B cell (primary cell): ENCODE measurements around the gene ZDHHC14. TPM values are rescaled to one million over a fixed set of nuclear protein-coding genes. Genes with fewer than 3 reads are reported as not detected.

Source experiments
- ATAC-seq: fragments of 200-7000 bp; cut with Tn5 transposase; one replicate; pipeline ENCODE4 v1.10.0; 2021; ENCODE audit warnings: low read depth, mild to moderate bottlenecking, moderate number of reproducible peaks, moderate library complexity
- CTCF ChIA-PET: fragments of 350-600 bp; sonication (Branson Sonifier 250); formaldehyde crosslinking; loops from one replicate; lab custom pipeline; 2021; ENCODE audit warnings: antibody characterized with exemption, inconsistent platforms; lab: Charles Lee
- POLR2A ChIA-PET: fragments of 350-600 bp; sonication (Branson Sonifier 250); formaldehyde crosslinking; loops from one replicate; lab custom pipeline; 2021; ENCODE audit warnings: antibody characterized with exemption; lab: Charles Lee
- DNase-seq: peaks from one replicate; pipeline ENCODE4 v3.0.0; 2013
- H2AFZ ChIP-seq: 2 replicates; pipeline ENCODE4 v1.6.1; 2012; ENCODE audit warnings: mild to moderate bottlenecking, low read depth, low read length; ENCODE audit not compliant: insufficient read depth, poor library complexity, severe bottlenecking
- H3K27ac ChIP-seq, 2 donors: 1 replicate in 1 of 2; 2 replicates in 1 of 2; pipeline ENCODE4 v1.5.1; 2012 to 2013; ENCODE audit warnings: low read length in 2 of 2, mild to moderate bottlenecking in 2 of 2, moderate library complexity in 1 of 2
- H3K27me3 ChIP-seq, 4 experiments: fragments of 200-600 bp in 1 of 4; sonication (generic) in 1 of 4; replicated peaks in 1 of 4; 1 replicate in 2 of 4; 2 replicates in 2 of 4; pipeline versions ENCODE4 v1.6.1 to v1.7.0; 2013 to 2016; ENCODE audit warnings: low read length in 3 of 4, mild to moderate bottlenecking in 2 of 4, mixed read lengths in 1 of 4, moderate library complexity in 1 of 4; ENCODE audit not compliant: insufficient read depth in 4 of 4, control insufficient read depth in 3 of 4; ENCODE audit errors: control extremely low read depth in 1 of 4
- H3K36me3 ChIP-seq, 2 experiments: replicated peaks in 1 of 2; 1 replicate in 1 of 2; 2 replicates in 1 of 2; pipeline versions ENCODE4 v1.6.1 to v1.7.1; 2013; ENCODE audit warnings: low read length in 1 of 2; ENCODE audit not compliant: insufficient read depth in 2 of 2, control insufficient read depth in 1 of 2; ENCODE audit errors: control extremely low read depth in 1 of 2, extremely low read depth in 1 of 2
- H3K4me1 ChIP-seq, 2 donors: fragments of 200-600 bp in 1 of 2; sonication (generic) in 1 of 2; 1 replicate in 1 of 2; 2 replicates in 1 of 2; pipeline versions ENCODE4 v1.5.1 to v1.6.1; 2013 to 2017; ENCODE audit warnings: low read length in 2 of 2; ENCODE audit not compliant: control insufficient read depth in 2 of 2, insufficient read depth in 2 of 2
- H3K4me2 ChIP-seq: replicated peaks from 2 replicates; pipeline ENCODE3; 2012; ENCODE audit warnings: mild to moderate bottlenecking, low read depth, low read length; ENCODE audit not compliant: poor library complexity, severe bottlenecking
- H3K4me3 ChIP-seq, 5 experiments: fragments of 200-600 bp in 1 of 5; sonication (generic) in 1 of 5; 1 replicate in 3 of 5; 2 replicates in 2 of 5; pipeline versions ENCODE4 v1.5.1 to v1.7.0; 2011 to 2016; ENCODE audit warnings: low read length in 4 of 5, mild to moderate bottlenecking in 4 of 5, low read depth in 2 of 5, control low read depth in 1 of 5, moderate library complexity in 1 of 5; ENCODE audit not compliant: insufficient read depth in 1 of 5; ENCODE audit errors: control extremely low read depth in 1 of 5, extremely low read depth in 1 of 5
- H3K79me2 ChIP-seq: fragments of 200-600 bp; sonication (generic); one replicate; pipeline ENCODE4 v1.6.0; 2016; ENCODE audit warnings: low read length; ENCODE audit not compliant: control insufficient read depth, insufficient read depth
- H3K9ac ChIP-seq: fragments of 200-600 bp; sonication (generic); 2 replicates; pipeline ENCODE4 v1.6.1; 2017; ENCODE audit warnings: mild to moderate bottlenecking, low read length, moderate library complexity
- H3K9me3 ChIP-seq, 3 donors: one replicate each; pipeline versions ENCODE4 v1.6.1 to v1.7.1; 2013; ENCODE audit warnings: low read length in 2 of 3; ENCODE audit not compliant: control insufficient read depth in 2 of 3, insufficient read depth in 1 of 3; ENCODE audit errors: control extremely low read depth in 1 of 3
- H4K20me1 ChIP-seq: 2 replicates; pipeline ENCODE4 v1.6.0; 2012; ENCODE audit warnings: mild to moderate bottlenecking, low read length; ENCODE audit not compliant: insufficient read depth, control insufficient read depth, poor library complexity, severe bottlenecking
- H3K27ac Mint-ChIP-seq: one replicate; pipeline ENCODE4 v1.8.0; 2021; ENCODE audit warnings: mixed read lengths
- H3K27me3 Mint-ChIP-seq: one replicate; pipeline ENCODE4 v1.8.0; 2021; ENCODE audit warnings: mixed read lengths
- H3K4me1 Mint-ChIP-seq: one replicate; pipeline ENCODE4 v1.8.0; 2021; ENCODE audit warnings: mixed read lengths
- H3K4me3 Mint-ChIP-seq: one replicate; pipeline ENCODE4 v1.8.0; 2021; ENCODE audit warnings: mixed read lengths
- H3K9me3 Mint-ChIP-seq: one replicate; pipeline ENCODE4 v1.8.0; 2022; ENCODE audit warnings: mixed read lengths; ENCODE audit not compliant: insufficient read depth
- CTCF ChIP-seq: fragments of 200-600 bp; IDR thresholded peaks from one replicate; pipeline ENCODE4 v1.8.0; 2022; ENCODE audit warnings: antibody characterized with exemption, mild to moderate bottlenecking
- EZH2 ChIP-seq: IDR thresholded peaks from 2 replicates; pipeline ENCODE4 v1.6.1; 2012; ENCODE audit warnings: borderline replicate concordance, low read depth, mild to moderate bottlenecking, moderate library complexity, low read length; ENCODE audit not compliant: insufficient read depth, poor library complexity, severe bottlenecking
- WGBS: methylation state at CpG from one replicate; pipeline ENCODE4 v1.1.5; 2013; ENCODE audit warnings: missing lambda C conversion rate; ENCODE audit not compliant: insufficient coverage; 5-methylcytosine and 5-hydroxymethylcytosine counted together
- intact Hi-C: fragments of 100-400 bp; cut with micrococcal nuclease; formaldehyde crosslinking; loops from one replicate; pipeline ENCODE4 v1.10.0; 2022
- polyA plus RNA-seq: library from polyadenylated mRNA; depleted of rRNA; stranded (reverse); fragments of >200 nt; gene quantifications from 2 replicates; pipeline ENCODE4 v1.2.3, GENCODE V29; 2012
- total RNA-seq, 2 donors: library from RNA; stranded (reverse); fragments of 120-200 nt in 1 of 2; gene quantifications; 1 replicate in 1 of 2; 2 replicates in 1 of 2; pipeline versions ENCODE4 v1.2.3 to v1.2.4, GENCODE V29; 2013 to 2022

Gene ZDHHC14
- total and polyA plus RNA-seq, 2 donors (not counting 1 experiment from before 2014, with no cell fraction given): 8.8 to 50.4 TPM

GRCh38 chr6:157449610-157450009 lies 68.6 kb downstream of the ZDHHC14 start:
- Histone ChIP-seq H2AFZ (no peak overlapping the region), H3K9me3 (no peaks in the 10 kb centered on the region), H3K36me3 (no peaks in the 10 kb centered on the region), H3K79me2 (no peaks in the 10 kb centered on the region), H3K9ac (no peak overlapping the region), H3K27me3 (no peaks in the 10 kb centered on the region), H3K4me2 (no peak overlapping the region), H3K4me3 (no peak overlapping the region), H3K4me1 (no peaks in the 10 kb centered on the region), H3K27ac (no peak overlapping the region), H4K20me1 (no peaks in the 10 kb centered on the region)
- no peak overlapping the region for H3K27ac Mint-ChIP-seq
- H3K4me3 Mint-ChIP-seq: no peak overlapping the region
- CTCF ChIA-PET: no interaction called here
- H3K4me1 Mint-ChIP-seq: peaks cover 4% of the 10 kb centered on the region
- no peaks in the 10 kb centered on the region for H3K27me3 Mint-ChIP-seq
- DNase-seq (no peak), ATAC-seq (no peak)
- POLR2A ChIA-PET: no interaction called here
- intact Hi-C loops: no loop called here
- H3K9me3 Mint-ChIP-seq: peaks cover 4% of the 10 kb centered on the region
- TF ChIP-seq EZH2: no peak
- no peak for TF ChIP-seq CTCF
- WGBS: 100% methylated on average over 4 of the region's 6 CpGs

GRCh38 chr6:157450931-157451742 lies 70.1 kb downstream of the ZDHHC14 start:
- H3K27me3 ChIP-seq: no peaks in the 10 kb centered on the region
- H3K9me3 ChIP-seq: no peaks in the 10 kb centered on the region
- H3K9ac ChIP-seq: no peak overlapping the region
- H3K79me2 ChIP-seq: no peaks in the 10 kb centered on the region
- no peak for TF ChIP-seq CTCF
- no peak for TF ChIP-seq EZH2
- POLR2A ChIA-PET: no interaction called here
- no peak overlapping the region for H3K4me2 ChIP-seq
- no peaks in the 10 kb centered on the region for H3K36me3 ChIP-seq
- H3K4me1 Mint-ChIP-seq: peaks cover 16% of the 10 kb centered on the region
- intact Hi-C loops: no loop called here
- CTCF ChIA-PET: no interaction called here
- H3K4me3 ChIP-seq: no peak overlapping the region
- no peak overlapping the region for H2AFZ ChIP-seq
- peaks cover 4% of the 10 kb centered on the region for H3K9me3 Mint-ChIP-seq
- no peak overlapping the region for H3K27ac Mint-ChIP-seq
- no peaks in the 10 kb centered on the region for H3K27me3 Mint-ChIP-seq
- WGBS: no CpG with 5 or more reads among the region's 10 CpGs
- no peak for DNase-seq
- no peak overlapping the region for H3K27ac ChIP-seq
- no peaks in the 10 kb centered on the region for H4K20me1 ChIP-seq
- no peak overlapping the region for H3K4me3 Mint-ChIP-seq
- peaks cover 1 to 14% of the 10 kb centered on the region in 2 donors for H3K4me1 ChIP-seq
- ATAC-seq: no peak
